OCI-LY7 (cell line): ENCODE measurements around the gene NEDD9. TPM values are rescaled to one million over a fixed set of nuclear protein-coding genes. Genes with fewer than 3 reads are reported as not detected.
A peak's percentile ranks its signal among the peaks of the same experiment; 100 is the strongest.

Experiments used
- BruUV-seq: library from RNA; stranded (reverse); fragments of 400-500 nt; replicated peaks from 2 replicates; lab custom pipeline; 2021; lab: Mats Ljungman, UMichigan
- CTCF ChIA-PET: fragments of 300-600 bp; sonication (Branson Sonifier 250); formaldehyde crosslinking; loops from one replicate; lab custom pipeline; 2022; ENCODE audit warnings: antibody characterized with exemption; ENCODE audit not compliant: unreplicated experiment; lab: Charles Lee
- POLR2A ChIA-PET: fragments of 300-600 bp; sonication (Branson Sonifier 250); formaldehyde crosslinking; loops from one replicate; lab custom pipeline; 2022; ENCODE audit warnings: antibody characterized with exemption; lab: Charles Lee
- DNase-seq: peaks from one replicate; pipeline ENCODE4 v3.0.0-alpha.2; 2015; ENCODE audit warnings: low spot score
- H2AFZ ChIP-seq: fragments of 200-600 bp; sonication (generic), shearing (Covaris generic); 2 replicates; pipeline ENCODE4 v1.6.1; 2014; ENCODE audit warnings: mild to moderate bottlenecking, antibody characterized with exemption, low read length, moderate library complexity
- H3K27ac ChIP-seq: fragments of 200-600 bp; sonication (generic); 2 replicates; pipeline ENCODE4 v1.5.1; 2014; ENCODE audit warnings: mixed run types, low read depth, mild to moderate bottlenecking, moderate library complexity, low read length, inconsistent platforms; ENCODE audit not compliant: poor library complexity, severe bottlenecking
- H3K36me3 ChIP-seq: fragments of 200-600 bp; sonication (generic); 2 replicates; pipeline ENCODE4 v1.6.1; 2014; ENCODE audit warnings: mild to moderate bottlenecking, antibody characterized with exemption, low read length, moderate library complexity, mixed read lengths; ENCODE audit not compliant: insufficient read depth
- H3K4me1 ChIP-seq: fragments of 200-600 bp; sonication (generic); 2 replicates; pipeline ENCODE4 v1.5.1; 2014; ENCODE audit warnings: mild to moderate bottlenecking, low read length; ENCODE audit not compliant: insufficient read depth, poor library complexity, severe bottlenecking
- H3K4me2 ChIP-seq: fragments of 200-600 bp; sonication (generic); 2 replicates; pipeline ENCODE4 v1.6.1; 2014; ENCODE audit warnings: mild to moderate bottlenecking, low read length
- H3K4me3 ChIP-seq: fragments of 200-600 bp; sonication (generic); 2 replicates; pipeline ENCODE4 v1.5.1; 2014; ENCODE audit warnings: mild to moderate bottlenecking, low read depth, low read length; ENCODE audit not compliant: poor library complexity, severe bottlenecking
- H3K79me2 ChIP-seq: fragments of 200-600 bp; sonication (generic); 2 replicates; pipeline ENCODE4 v1.6.1; 2016; ENCODE audit warnings: low read depth, mild to moderate bottlenecking, low read length, moderate library complexity, mixed read lengths; ENCODE audit not compliant: insufficient read depth
- H3K9me2 ChIP-seq: fragments of 200-600 bp; sonication (generic); 2 replicates; pipeline ENCODE4 v1.6.1; 2016; ENCODE audit warnings: mild to moderate bottlenecking, low read length, mixed read lengths; ENCODE audit not compliant: insufficient read depth
- H3K9me3 ChIP-seq: fragments of 200-600 bp; sonication (generic); 2 replicates; pipeline ENCODE4 v1.6.1; 2014; ENCODE audit warnings: mild to moderate bottlenecking, mixed run types, low read length, mixed read lengths
- H4K20me1 ChIP-seq: fragments of 200-600 bp; sonication (generic); 2 replicates; pipeline ENCODE4 v1.6.1; 2014; ENCODE audit warnings: mild to moderate bottlenecking, antibody characterized with exemption, low read length, moderate library complexity, mixed read lengths; ENCODE audit not compliant: insufficient read depth
- CTCF ChIP-seq: fragments of 200-600 bp; sonication (generic); conservative IDR thresholded peaks from 2 replicates; pipeline ENCODE4 v1.5.1; 2014; ENCODE audit warnings: mild to moderate bottlenecking, antibody characterized with exemption, low read length, moderate library complexity, mixed read lengths
- EZH2phosphoT487 ChIP-seq: fragments of 200-600 bp; sonication (generic); IDR thresholded peaks from 2 replicates; pipeline ENCODE4 v1.6.1; 2018; ENCODE audit warnings: low read depth, borderline replicate concordance, mild to moderate bottlenecking, mixed run types, antibody characterized with exemption, low read length, moderate library complexity, mixed read lengths
- intact Hi-C: fragments of 100-400 bp; cut with micrococcal nuclease; formaldehyde crosslinking; loops from one replicate; pipeline ENCODE4 v1.10.0; 2022; ENCODE audit not compliant: unreplicated experiment
- total RNA-seq, 2 experiments: library from RNA; depleted of rRNA in 1 of 2; stranded (reverse); fragments of >200 nt in 1 of 2; shearing (Covaris generic) in 1 of 2; gene quantifications; 2 replicates each; pipeline ENCODE4 v1.2.3, GENCODE V29; 2014 to 2022

NEDD9 gene
- total RNA-seq, 2 experiments from 2014 or later, result 13.0 to 41.6 TPM

GRCh38 chr6:11172501-11173327, 59.8 kb downstream of the NEDD9 start:
- H3K4me3 ChIP-seq, result no peak overlapping the region
- no peak for TF ChIP-seq EZH2phosphoT487
- peak; percentile 94 for TF ChIP-seq CTCF
- no peaks in the 10 kb centered on the region for H3K36me3 ChIP-seq
- CTCF ChIA-PET, result interaction anchor here (1.8 kb wide), 1 partner anchor 324 kb away, joined by 11 read pairs; no protein-coding TSS in a partner anchor
- H4K20me1 ChIP-seq, result no peaks in the 10 kb centered on the region
- H3K9me3 ChIP-seq, result no peaks in the 10 kb centered on the region
- H3K27ac ChIP-seq, result no peak overlapping the region
- H3K4me1 ChIP-seq, result no peaks in the 10 kb centered on the region
- H3K9me2 ChIP-seq, result no peaks in the 10 kb centered on the region
- peak; percentile 66 for DNase-seq
- intact Hi-C loops, result loop anchor here (1.0 to 10.0 kb wide), 4 partner anchors 172 to 402 kb away; no protein-coding TSS in a partner anchor
- H2AFZ ChIP-seq, result no peak overlapping the region
- no peak overlapping the region for H3K4me2 ChIP-seq
- BruUV-seq, result no TSS peak
- no peaks in the 10 kb centered on the region for H3K79me2 ChIP-seq
- POLR2A ChIA-PET, result interaction anchor here (2.3 kb wide), 1 partner anchor 324 kb away, joined by 6 read pairs; no protein-coding TSS in a partner anchor

- TF ChIP-seq CTCF (no peak), EZH2phosphoT487 (no peak)
- Histone ChIP-seq H3K9me2 (no peaks in the 10 kb centered on the region), H3K4me1 (no peaks in the 10 kb centered on the region), H3K4me2 (no peak overlapping the region), H3K36me3 (no peaks in the 10 kb centered on the region), H3K79me2 (no peaks in the 10 kb centered on the region), H4K20me1 (no peaks in the 10 kb centered on the region), H3K9me3 (no peaks in the 10 kb centered on the region), H3K27ac (no peak overlapping the region), H2AFZ (no peak overlapping the region), H3K4me3 (no peak overlapping the region)
- POLR2A ChIA-PET, result interaction anchor here (2.3 kb wide), 1 partner anchor 324 kb away, joined by 6 read pairs; no protein-coding TSS in a partner anchor
- CTCF ChIA-PET, result interaction anchor here (1.8 kb wide), 1 partner anchor 325 kb away, joined by 11 read pairs; no protein-coding TSS in a partner anchor
- no TSS peak for BruUV-seq
- intact Hi-C loops, result loop anchor here (1.0 to 10.0 kb wide), 4 partner anchors 173 to 403 kb away; no protein-coding TSS in a partner anchor
- DNase-seq, result no peak
Measured at GRCh38 chr6:11171952-11172351, 60.5 kb downstream of the NEDD9 start.
